ENCODE data around the gene ACSS2. TPM values are rescaled to one million over a fixed set of nuclear protein-coding genes. Genes with fewer than 3 reads are reported as not detected.

ACSS2 gene
- total and polyA plus RNA-seq, 2 of the 8 experiments (the other 6 are each of a cell fraction or from before 2014, with no cell fraction given) = 17.7 to 24.2 TPM

DNA sequence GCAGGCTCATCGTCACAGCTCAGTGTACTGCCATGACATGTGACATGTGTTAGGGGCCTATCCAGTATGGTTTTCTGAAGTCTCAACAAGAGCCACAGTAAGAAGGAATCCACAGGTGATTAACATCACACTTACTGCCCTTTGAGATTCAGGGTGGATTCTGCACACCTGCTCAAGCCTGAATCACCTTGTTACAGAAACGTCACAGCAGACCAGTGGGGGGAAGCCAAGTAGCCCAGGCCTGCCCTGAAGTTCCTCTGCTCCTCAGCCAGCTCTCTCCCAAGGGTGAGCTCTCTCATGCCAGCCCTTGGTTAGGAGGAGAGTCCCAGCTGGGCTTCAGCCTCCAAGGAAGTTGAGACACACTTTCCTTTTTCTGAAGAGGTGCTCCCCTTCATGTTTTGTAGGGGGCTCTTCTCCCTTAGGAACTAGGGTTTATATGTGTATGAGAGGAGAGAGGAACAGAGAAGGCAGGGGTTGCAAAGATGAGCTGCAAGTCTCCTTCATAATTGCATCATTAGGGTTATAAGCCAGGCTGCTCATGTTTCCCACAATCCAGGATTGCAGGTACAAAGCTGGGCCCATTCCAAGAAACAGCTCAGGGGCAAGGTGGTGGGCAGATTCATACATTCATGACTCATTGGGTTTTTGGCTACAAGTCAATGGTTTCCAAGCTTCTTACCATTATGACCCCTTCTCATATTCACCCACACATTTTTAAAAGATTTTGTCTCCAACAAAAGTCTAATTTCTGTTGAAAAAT is 67.6 kb downstream of the ACSS2 start:
- DNase-seq (ENCODE audit: low read depth in 1 of 2, low spot score in 2 of 2) (no peak), FAIRE-seq (no peak)
- Histone ChIP-seq H4K91ac (replicated peaks; ENCODE audit: insufficient read length, low read length) (no peak overlapping the region), H2BK12ac (ENCODE audit: low read depth, low read length) (no peak overlapping the region), H3K14ac (ENCODE audit: insufficient read length) (no peak overlapping the region), H3K4me3 (ENCODE audit: extremely low read depth in 1 of 4, insufficient read depth in 2 of 4, low read depth in 3 of 4, low read length in 4 of 4) (no peak overlapping the region), H4K20me1 (replicated peaks in 1 of 2; ENCODE audit: control insufficient read depth in 1 of 2, insufficient read depth in 2 of 2, low read length in 2 of 2) (peaks cover 0 to 2% of the 10 kb centered on the region in 2 experiments), H2AK5ac (ENCODE audit: low read depth, low read length) (no peak overlapping the region), H2BK15ac (ENCODE audit: low read length) (no peak overlapping the region), H3K4me1 (replicated peaks in 1 of 4; ENCODE audit: control insufficient read depth in 3 of 4, insufficient read depth in 4 of 4, low read length in 3 of 4) (no peaks in the 10 kb centered on the region), H3K4me2 (ENCODE audit: insufficient read depth in 1 of 2, low read depth in 2 of 2, low read length in 2 of 2) (no peak overlapping the region), H2BK20ac (ENCODE audit: low read length) (no peak overlapping the region), H3K79me2 (ENCODE audit: control insufficient read depth in 1 of 2, insufficient read depth in 2 of 2, low read length in 2 of 2) (no peaks in the 10 kb centered on the region), H3K23me2 (ENCODE audit: low read depth, low read length) (no peaks in the 10 kb centered on the region), H2AFZ (ENCODE audit: low read length) (no peak overlapping the region), H4K5ac (ENCODE audit: insufficient read length, low read depth, low read length) (no peak overlapping the region), H3K36me3 (ENCODE audit: control insufficient read depth in 2 of 4, insufficient read depth in 4 of 4, low read length in 3 of 4) (peaks cover 2 to 14% (median 6%) of the 10 kb centered on the region in 4 experiments; a peak in 5 of 8 replicates), H3K27me3 (replicated peaks in 1 of 4; ENCODE audit: control insufficient read depth in 3 of 4, extremely low read depth in 1 of 4, insufficient read depth in 3 of 4, low read length in 3 of 4) (no peaks in the 10 kb centered on the region), H3K79me1 (ENCODE audit: low read depth, low read length) (no peaks in the 10 kb centered on the region), H2BK5ac (ENCODE audit: low read depth, low read length) (no peak overlapping the region), H3K9me3 (ENCODE audit: insufficient read depth in 2 of 2, low read depth in 1 of 2, low read length in 1 of 2) (no peaks in the 10 kb centered on the region), H3K56ac (replicated peaks; ENCODE audit: insufficient read length, low read depth, low read length) (no peak overlapping the region), H3K18ac (ENCODE audit: extremely low read depth, low read length) (no peak overlapping the region), H3K27ac (ENCODE audit: low read depth, low read length) (no peak overlapping the region), H3K23ac (ENCODE audit: insufficient read length) (no peak overlapping the region), H4K8ac (ENCODE audit: extremely low read depth, insufficient read depth, low read length) (no peak overlapping the region), H3K4ac (replicated peaks; ENCODE audit: insufficient read length, low read depth, low read length) (no peak overlapping the region), H3K9ac (replicated peaks in 1 of 4; ENCODE audit: extremely low read depth in 1 of 4, low read depth in 3 of 4, low read length in 3 of 4) (no peak overlapping the region), H2BK120ac (replicated peaks; ENCODE audit: low read depth, low read length) (no peak overlapping the region)
- 86% methylated on average over 2 of the region's 2 CpGs; no CpG with 5 or more reads in 1 of the 2 experiments for WGBS, 2 experiments (ENCODE audit: extremely low coverage in 1 of 2, insufficient coverage in 1 of 2, insufficient read length in 1 of 2, insufficient replicate concordance in 2 of 2, low coverage in 1 of 2, low lambda C conversion rate in 2 of 2, missing lambda C conversion rate in 1 of 2)
- CTCF ChIA-PET (ENCODE audit: partially characterized antibody) = interaction anchor here (0.6 to 2.3 kb wide), 9 partner anchors 8 to 615 kb away, joined by 3 to 7 read pairs (median 4); partner anchors contain the start of genes ACSS2, GSS and MYH7B
- POLR2A ChIA-PET (ENCODE audit: partially characterized antibody) = interaction anchor here (0.8 to 4.3 kb wide), 3 partner anchors 8 to 13 kb away, joined by 3 to 16 read pairs (median 4); partner anchors contain the start of gene MYH7B
- TF ChIP-seq SRF (IDR thresholded peaks at IDR 0.05; ENCODE audit: low read depth, low read length) (no peak), CBX8 (IDR thresholded peaks at IDR 0.05; ENCODE audit: borderline replicate concordance, low read depth, low read length) (no peak), HDAC6 (IDR thresholded peaks at IDR 0.05; ENCODE audit: low read depth, low read length) (no peak), EP300 (IDR thresholded peaks at IDR 0.05; ENCODE audit: borderline replicate concordance in 1 of 2, low read depth in 2 of 2, low read length in 2 of 2) (no peak), YY1 (IDR thresholded peaks at IDR 0.05; ENCODE audit: low read depth, low read length) (no peak), EGR1 (IDR thresholded peaks at IDR 0.05; ENCODE audit: borderline replicate concordance, low read depth, low read length) (no peak), MAFK (IDR thresholded peaks at IDR 0.05; ENCODE audit: low read depth, low read length) (no peak), GTF2F1 (IDR thresholded peaks at IDR 0.05; ENCODE audit: borderline replicate concordance, low read depth, low read length) (no peak), CREB1 (IDR thresholded peaks at IDR 0.05) (no peak), TCF12 (IDR thresholded peaks at IDR 0.05; ENCODE audit: low read depth, low read length) (no peak), ZNF274 (IDR thresholded peaks at IDR 0.05; ENCODE audit: borderline replicate concordance, extremely low read depth, low read length) (no peak), HDAC2 (IDR thresholded peaks at IDR 0.05; ENCODE audit: borderline replicate concordance in 1 of 2, low read depth in 2 of 2, low read length in 2 of 2) (no peak)
